HG02571 (cell line): ENCODE measurements around the gene PSMB7.
"Not testable (repeated sequence)": the region's sequence is repeated elsewhere in the genome, so short reads cannot be mapped to it uniquely, and the experiment has no call there.

ENCODE experiments used
- ATAC-seq: cut with Tn5 transposase; IDR thresholded peaks from one replicate; pipeline ENCODE4 v1.9.1; 2021; ENCODE audit warnings: mild to moderate bottlenecking, moderate library complexity; ENCODE audit not compliant: unreplicated experiment

Gene PSMB7

DNA sequence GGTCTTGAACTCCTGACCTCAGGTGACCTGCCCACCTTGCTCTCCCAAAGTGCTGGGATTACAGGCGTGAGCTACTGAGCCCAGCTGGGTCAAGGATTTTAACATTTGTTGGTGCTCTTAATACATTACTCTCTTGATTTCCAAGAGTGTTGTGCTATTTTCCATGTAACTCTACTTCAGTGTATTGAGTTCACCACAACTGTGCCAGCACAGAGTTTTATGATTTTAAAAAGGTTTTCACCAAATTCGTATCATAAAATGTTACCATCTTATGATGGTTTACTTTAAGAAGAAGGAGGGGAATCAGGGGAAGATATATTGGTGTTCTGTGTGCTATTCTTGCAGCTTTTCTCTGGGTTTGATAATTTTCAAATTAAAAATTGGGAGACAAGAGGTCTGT, 28.4 kb upstream of the PSMB7 start:
- no peak for ATAC-seq

DNA sequence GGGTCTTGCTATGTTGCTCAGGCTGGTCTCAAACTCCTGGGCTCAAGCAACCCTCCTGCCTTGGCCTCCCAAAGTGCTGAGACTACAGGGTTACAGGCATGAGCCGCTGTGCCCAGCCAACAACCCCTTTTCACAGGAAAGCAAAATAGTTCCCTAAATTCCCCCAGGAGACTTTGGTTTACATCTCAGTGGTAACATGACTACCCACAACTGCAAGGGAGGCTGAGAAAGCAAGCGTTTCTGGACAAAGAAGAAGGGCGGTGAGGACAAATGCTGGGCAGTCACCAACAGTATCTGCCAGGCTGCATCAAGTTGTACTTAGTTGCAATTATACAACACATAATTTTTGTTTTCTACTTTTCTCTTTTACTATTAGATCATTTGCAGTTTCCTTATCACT, 27.6 kb upstream of the PSMB7 start:
- ATAC-seq, result no peak

DNA sequence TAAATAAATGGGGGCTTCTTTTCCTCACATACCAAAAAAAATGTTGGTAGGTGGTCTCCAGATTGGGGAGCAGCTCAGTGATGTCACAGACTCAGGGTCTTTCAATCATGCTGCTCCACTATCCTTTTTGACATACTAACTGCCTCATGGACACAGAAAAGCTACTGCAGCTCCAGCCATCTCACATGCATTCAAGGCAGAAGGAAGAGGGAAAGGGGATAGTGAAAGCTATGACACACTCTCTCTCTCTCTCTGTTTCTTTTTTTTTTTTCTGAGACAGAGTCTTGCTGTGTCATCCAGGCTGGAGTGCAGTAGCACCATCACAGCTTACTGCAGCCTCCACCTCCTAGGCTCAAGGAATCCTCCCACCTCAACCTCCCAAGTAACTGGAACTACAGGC, 27.1 kb upstream of the PSMB7 start:
- no peak for ATAC-seq

GRCh38 chr9:124441291-124441690, 26.0 kb upstream of the PSMB7 start:
- ATAC-seq, result no peak

DNA sequence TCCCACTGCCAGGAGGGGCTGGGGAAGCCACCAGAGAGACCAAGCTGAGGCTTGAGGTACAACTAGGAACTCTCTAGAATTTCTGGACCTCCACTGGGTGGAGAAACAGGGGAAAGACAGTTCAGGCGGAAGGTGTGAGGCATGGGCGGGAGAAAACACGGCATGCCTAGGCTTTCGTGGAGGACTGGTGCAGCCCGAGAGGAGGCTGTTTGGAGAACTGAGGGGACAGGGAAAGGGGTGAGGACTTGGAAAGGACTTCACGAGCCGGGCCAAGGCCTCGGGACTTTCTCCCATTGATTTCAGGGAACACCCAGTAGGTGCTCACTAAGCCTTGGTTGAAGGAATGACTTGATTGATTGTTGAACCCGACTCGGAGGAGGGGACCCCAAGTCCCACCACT, 25.5 kb upstream of the PSMB7 start:
- ATAC-seq, result no peak

GRCh38 chr9:124439686-124440243, 24.5 kb upstream of the PSMB7 start:
- no peak for ATAC-seq

GRCh38 chr9:124439086-124439485, 23.8 kb upstream of the PSMB7 start:
- ATAC-seq, result no peak

DNA sequence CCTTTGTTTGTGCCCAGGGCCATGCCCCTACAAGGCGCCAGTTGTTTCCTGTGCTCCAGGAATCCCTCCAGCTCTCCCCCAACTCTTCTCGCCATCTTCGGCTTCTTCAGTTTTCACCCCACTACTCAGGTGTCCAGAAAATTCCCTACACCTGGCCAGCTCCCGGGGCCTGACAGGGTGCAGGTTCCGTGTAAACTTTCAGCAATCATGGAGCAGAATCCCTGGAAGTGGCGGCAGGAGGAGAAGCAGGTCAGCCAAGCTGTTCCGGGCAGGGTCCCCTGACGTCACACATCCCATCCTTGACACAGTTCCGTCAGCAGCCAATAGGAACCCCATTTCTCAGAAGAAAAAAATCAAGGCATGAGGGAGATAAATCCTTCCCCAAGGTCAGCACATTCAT, 22.8 kb upstream of the PSMB7 start:
- no peak for ATAC-seq

DNA sequence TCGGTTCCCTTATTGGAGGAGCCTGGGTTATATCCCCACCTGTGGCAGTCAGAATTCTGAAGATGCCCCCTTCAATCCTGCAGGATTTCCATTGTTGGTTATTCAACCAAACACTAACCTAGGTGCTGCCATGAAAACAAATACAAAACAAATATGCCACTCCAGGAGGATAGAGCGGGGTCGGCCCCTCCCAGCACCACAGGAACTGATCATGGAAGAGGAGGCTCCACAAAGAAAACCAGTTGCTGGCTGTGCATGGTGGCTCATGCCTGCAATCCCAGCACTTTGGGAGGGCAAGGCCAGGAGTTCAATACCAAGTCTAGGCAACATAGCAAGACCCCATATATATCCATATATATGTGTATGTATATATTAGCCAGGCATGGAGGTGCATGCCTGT, 21.8 kb upstream of the PSMB7 start:
- ATAC-seq, result no peak

GRCh38 chr9:124436320-124436719, 21.1 kb upstream of the PSMB7 start:
- ATAC-seq, result no peak

- ATAC-seq, result no peak
These were observed 14.3 kb upstream of the PSMB7 start for GRCh38 chr9:124429530-124429867.

DNA sequence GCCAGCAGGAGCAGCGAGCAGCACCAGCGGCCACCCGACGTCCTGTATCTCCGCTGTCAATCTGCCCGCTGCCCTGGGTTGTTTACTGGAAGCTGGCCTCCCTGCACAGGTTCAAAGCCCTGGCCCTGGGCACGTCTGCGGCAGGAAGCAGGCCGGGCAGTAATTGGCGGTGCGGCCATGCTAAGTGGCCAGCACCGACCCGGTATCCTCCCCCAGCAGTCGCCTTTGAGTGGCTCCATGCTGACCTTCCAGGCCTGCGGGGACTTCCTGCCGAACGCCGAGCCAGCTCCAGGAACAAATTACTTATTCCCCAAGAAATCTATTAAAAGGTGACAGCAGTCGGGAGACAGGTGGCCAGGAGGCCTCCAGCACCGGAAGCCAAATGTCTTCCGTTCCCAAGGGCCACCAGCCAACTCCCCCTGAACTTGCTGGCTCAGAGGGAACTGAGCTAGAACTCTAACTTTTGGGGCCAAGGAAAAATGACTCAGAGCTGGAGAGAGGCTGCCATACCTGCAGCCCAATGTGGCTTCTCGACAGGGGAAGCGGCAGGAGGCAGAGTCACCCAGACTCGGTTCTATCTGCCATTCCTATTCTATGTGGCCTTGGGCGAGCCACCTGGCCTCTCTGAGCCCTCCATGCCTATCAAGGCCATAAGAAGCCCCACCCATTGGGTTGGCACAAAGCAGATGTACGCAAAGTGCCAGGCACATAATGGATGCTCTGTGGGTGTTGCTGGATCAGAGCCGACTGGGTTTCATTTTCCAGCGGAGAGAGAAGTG, 13.7 kb upstream of the PSMB7 start:
- no peak for ATAC-seq

- no peak for ATAC-seq
These were observed 12.0 kb upstream of the PSMB7 start for GRCh38 chr9:124427281-124427680.

DNA sequence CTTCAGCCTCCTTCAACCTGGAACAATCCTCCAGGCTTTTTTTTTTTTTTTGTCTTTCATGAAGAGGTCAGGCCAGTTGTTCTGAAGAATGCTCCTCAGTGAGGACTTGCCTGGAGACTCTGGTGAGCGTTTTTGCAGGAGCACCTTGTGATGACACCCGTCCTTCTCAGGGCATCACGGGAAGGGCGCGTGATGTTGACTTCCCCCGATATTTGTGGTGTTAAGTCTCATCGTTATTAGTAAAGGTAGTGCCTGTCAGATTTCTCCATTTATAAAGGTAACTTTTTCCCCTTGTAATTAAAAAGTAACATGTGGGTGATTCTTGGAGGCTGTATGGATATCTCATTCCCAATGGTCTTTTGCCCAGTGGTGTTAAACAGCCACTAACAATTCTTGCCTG, 11.1 kb upstream of the PSMB7 start:
- ATAC-seq, result no peak

DNA sequence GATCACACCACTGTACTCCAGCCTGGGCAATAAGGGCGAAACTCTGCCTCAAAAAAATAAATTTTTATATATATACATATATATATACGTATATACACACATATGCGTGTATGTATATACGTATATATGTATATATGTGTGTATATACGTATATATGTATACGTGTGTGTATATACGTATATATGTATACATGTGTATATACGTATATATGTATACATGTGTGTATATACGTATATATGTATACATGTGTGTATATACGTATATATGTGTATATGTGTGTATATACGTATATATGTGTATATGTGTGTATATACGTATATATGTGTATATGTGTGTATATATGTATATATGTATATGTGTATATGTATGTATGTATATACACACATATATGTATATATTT, 10.5 kb upstream of the PSMB7 start:
- not testable (repeated sequence) for ATAC-seq

DNA sequence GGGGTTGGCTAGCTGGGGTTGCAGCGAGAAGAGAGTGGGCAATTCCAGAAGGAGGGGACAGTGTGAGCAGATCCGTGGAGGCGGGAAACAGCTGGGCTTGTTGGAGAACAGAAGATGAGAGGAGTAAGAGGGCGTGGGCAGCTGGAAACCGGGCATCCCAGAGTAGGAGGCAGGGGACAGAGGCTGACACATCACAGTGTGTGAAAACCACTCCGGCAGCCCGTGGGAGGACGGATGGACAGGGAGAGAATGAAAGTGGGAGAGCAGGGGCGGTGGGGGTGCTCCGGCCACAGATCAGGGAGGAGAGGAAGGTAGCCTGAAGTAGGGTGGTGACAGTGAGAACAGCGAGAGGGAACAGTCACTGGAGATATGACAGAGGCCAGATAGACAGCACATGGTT, 8.3 kb upstream of the PSMB7 start:
- ATAC-seq, result no peak

DNA sequence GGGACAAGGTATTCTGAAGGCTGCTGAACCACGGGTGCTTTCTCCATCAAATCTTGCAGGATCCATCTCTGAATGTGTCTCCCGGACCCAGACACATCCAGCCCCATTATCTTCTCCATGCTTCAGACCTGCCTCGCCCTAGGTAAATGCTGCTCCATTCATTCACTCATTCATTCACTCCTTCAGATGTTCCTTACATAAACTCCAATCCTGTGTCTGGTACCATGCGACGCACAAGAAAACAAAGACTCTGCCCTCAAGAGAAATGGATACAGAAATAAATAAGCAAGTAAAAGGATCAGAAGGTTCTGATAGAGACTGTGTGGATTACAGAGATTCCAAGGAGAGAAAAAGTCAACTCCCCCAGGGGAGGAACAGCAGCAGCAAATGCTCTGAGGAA, 7.9 kb upstream of the PSMB7 start:
- no peak for ATAC-seq

DNA sequence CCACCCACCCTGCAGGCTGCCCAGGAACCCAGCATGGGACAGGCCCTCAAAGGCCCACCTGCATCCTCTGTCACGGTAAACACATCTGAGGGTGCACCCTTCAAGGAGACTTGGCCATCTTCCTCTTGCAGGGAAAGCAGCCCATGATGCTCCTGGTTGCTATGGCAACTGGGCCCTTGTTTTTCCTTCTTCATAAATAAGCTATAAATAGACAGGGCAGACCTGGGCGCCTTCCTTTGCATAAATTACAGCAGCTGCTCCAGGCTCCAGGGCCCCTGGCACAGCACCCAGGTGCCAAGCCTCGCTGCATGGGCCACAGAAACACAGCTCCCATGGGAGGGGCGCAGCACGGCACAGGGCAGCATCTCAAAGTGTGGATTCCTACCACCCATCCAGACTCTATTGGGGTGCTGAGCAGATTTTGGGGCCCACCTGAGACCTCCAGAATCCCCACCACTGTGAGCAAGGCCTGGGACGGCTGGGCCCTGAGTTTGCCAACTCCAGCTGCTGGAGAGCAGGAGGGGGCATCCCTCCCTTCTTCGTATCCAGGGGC, 5.8 kb upstream of the PSMB7 start:
- no peak for ATAC-seq

DNA sequence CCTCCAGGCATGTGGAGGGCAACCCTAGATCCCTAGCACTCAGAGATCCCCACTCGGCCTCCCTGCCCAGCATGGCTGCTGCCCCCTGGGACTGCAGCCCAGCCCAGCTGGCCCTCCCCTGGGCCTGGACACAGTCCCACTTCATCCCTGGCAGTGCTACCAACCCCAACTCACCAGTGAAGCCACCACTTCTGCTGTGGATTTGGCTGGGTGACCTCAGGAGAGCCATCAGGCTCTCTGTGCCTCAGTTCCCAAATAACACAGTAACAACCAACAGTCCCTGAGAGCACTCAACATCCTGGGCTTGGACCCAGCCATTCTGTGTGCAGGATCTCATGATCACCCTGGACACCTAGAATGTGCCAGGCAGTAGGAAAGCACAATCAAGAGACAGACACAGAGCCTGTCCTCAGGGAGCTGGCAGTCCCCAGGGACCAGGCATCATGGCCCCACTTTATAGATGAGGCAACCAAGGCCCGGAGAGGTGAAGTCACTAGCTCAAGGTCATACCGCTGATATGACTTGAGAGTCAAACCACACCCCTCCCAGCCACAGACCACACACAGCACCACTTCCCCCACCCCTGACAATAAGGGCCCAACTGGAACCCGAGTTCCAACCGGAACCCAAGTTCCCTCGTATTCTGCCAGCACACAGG, 4.7 kb upstream of the PSMB7 start:
- no peak for ATAC-seq

GRCh38 chr9:124415852-124416484, 726 bp upstream of the PSMB7 start:
- no peak for ATAC-seq

GRCh38 chr9:124414612-124415011, 630 bp downstream of the PSMB7 start:
- ATAC-seq, result no peak

- no peak for ATAC-seq
These were observed 3.0 kb downstream of the PSMB7 start for GRCh38 chr9:124412228-124412575.
